Fibroblast of mammary gland (primary cell): Measurements from ENCODE around the gene GIT2.
"Not testable (repeated sequence)": the region's sequence is repeated elsewhere in the genome, so short reads cannot be mapped to it uniquely, and the experiment has no call there.

Experiments
- DNase-seq: peaks from one replicate; pipeline ENCODE4 v3.0.0-alpha.2; 2010; ENCODE audit warnings: low read depth
- H3K4me3 ChIP-seq: 2 replicates; pipeline ENCODE4 v1.5.1; 2011; ENCODE audit warnings: low read depth, mild to moderate bottlenecking, low read length, moderate library complexity; ENCODE audit not compliant: control insufficient read depth
- CTCF ChIP-seq: conservative IDR thresholded peaks from 2 replicates; pipeline ENCODE4 v1.5.1; 2011; ENCODE audit warnings: low read depth, low read length, inconsistent platforms; ENCODE audit not compliant: control insufficient read depth, insufficient read depth

The GIT2 gene

GRCh38 chr12:109937371-109937770 is 58.8 kb downstream of the GIT2 start:
- H3K4me3 ChIP-seq, result no peak overlapping the region
- no peak for DNase-seq
- no peak for TF ChIP-seq CTCF

GRCh38 chr12:109934026-109934425 is 62.1 kb downstream of the GIT2 start:
- no peak for DNase-seq
- no peak overlapping the region for H3K4me3 ChIP-seq
- peak; percentile 46 for TF ChIP-seq CTCF

GRCh38 chr12:109932878-109933503 is 63.2 kb downstream of the GIT2 start:
- no peak for TF ChIP-seq CTCF
- no peak for DNase-seq
- H3K4me3 ChIP-seq, result no peak overlapping the region

- H3K4me3 ChIP-seq, result no peak overlapping the region
- TF ChIP-seq CTCF, result no peak
- no peak for DNase-seq
These were observed 65.0 kb downstream of the GIT2 start for GRCh38 chr12:109931143-109931542.

- no peak for TF ChIP-seq CTCF
- DNase-seq, result no peak
- H3K4me3 ChIP-seq, result no peak overlapping the region
These were observed 66.0 kb downstream of the GIT2 start for GRCh38 chr12:109930028-109930800.

- not testable (repeated sequence) for H3K4me3 ChIP-seq
These were observed 66.8 kb downstream of the GIT2 start for GRCh38 chr12:109929326-109929725.

GRCh38 chr12:109928058-109928656 is 68.0 kb downstream of the GIT2 start:
- no peak for DNase-seq
- TF ChIP-seq CTCF, result no peak
- no peak overlapping the region for H3K4me3 ChIP-seq

More at GRCh38 chr12:109929326-109929725, 66.8 kb downstream of the GIT2 start:
- not testable (repeated sequence) for DNase-seq
